Cardiac fibroblast (primary cell): ENCODE data around the gene PNLDC1.
A peak's percentile ranks its signal among the peaks of the same experiment; 100 is the strongest.

Source experiments
- DNase-seq, 2 donors: peaks; one replicate each; pipeline versions ENCODE4 v3.0.0 to v3.0.0-alpha.2; 2010; ENCODE audit warnings: low read depth in 2 of 2
- H3K4me3 ChIP-seq, 2 donors: replicated peaks in 1 of 2; 1 replicate in 1 of 2; 2 replicates in 1 of 2; pipeline ENCODE4 v1.5.1; 2011; ENCODE audit warnings: low read depth in 2 of 2, low read length in 2 of 2, mild to moderate bottlenecking in 2 of 2, moderate library complexity in 1 of 2
- TF ChIP-seq, protein P1 (sequence below): IDR thresholded peaks from one replicate; pipeline ENCODE4 v1.5.1; 2011; ENCODE audit warnings: low read depth, mild to moderate bottlenecking, low read length, inconsistent platforms

PNLDC1 gene

DNA sequence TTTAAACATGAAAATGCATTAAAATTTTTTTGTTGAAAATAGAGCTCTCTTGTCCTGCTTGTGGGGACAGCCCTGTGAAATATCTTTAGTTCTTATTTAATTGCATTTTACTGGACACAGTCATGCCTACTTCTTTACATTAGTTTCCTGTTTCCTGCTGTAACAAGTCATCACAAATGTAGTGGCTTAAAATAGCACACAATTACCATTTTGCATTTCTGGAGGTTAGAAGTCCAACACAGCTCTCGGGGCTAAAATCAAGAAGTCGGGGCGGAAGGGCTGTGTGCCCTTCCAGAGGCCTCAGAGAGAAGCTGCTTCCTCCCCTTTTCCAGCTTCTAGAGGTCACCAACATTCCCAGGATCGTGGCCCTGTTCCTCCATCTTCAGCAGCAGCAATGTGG, 29.4 kb downstream of the PNLDC1 start:
- TF ChIP-seq, protein P1, sequence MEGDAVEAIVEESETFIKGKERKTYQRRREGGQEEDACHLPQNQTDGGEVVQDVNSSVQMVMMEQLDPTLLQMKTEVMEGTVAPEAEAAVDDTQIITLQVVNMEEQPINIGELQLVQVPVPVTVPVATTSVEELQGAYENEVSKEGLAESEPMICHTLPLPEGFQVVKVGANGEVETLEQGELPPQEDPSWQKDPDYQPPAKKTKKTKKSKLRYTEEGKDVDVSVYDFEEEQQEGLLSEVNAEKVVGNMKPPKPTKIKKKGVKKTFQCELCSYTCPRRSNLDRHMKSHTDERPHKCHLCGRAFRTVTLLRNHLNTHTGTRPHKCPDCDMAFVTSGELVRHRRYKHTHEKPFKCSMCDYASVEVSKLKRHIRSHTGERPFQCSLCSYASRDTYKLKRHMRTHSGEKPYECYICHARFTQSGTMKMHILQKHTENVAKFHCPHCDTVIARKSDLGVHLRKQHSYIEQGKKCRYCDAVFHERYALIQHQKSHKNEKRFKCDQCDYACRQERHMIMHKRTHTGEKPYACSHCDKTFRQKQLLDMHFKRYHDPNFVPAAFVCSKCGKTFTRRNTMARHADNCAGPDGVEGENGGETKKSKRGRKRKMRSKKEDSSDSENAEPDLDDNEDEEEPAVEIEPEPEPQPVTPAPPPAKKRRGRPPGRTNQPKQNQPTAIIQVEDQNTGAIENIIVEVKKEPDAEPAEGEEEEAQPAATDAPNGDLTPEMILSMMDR: no peak
- no peak overlapping the region for H3K4me3 ChIP-seq
- DNase-seq: no peak

GRCh38 chr6:159830501-159831372, 30.7 kb downstream of the PNLDC1 start:
- TF ChIP-seq, protein P1: no peak
- no peak overlapping the region for H3K4me3 ChIP-seq
- DNase-seq: no peak

- DNase-seq: no peak
Observed at GRCh38 chr6:159831373-159831679, 31.2 kb downstream of the PNLDC1 start.

GRCh38 chr6:159832946-159833345, 32.9 kb downstream of the PNLDC1 start:
- TF ChIP-seq, protein P1: no peak
- H3K4me3 ChIP-seq: no peak overlapping the region
- DNase-seq: no peak

More at GRCh38 chr6:159831373-159831679, 31.2 kb downstream of the PNLDC1 start:
- H3K4me3 ChIP-seq: no peak overlapping the region
- TF ChIP-seq, protein P1: no peak

- H3K4me3 ChIP-seq: no peak overlapping the region
- peak; percentile 62 to 63 for DNase-seq
- TF ChIP-seq, protein P1: peak; percentile 34
Observed at GRCh38 chr6:159833556-159833955, 33.5 kb downstream of the PNLDC1 start.

- TF ChIP-seq, protein P1: no peak
- no peak for DNase-seq
- no peak overlapping the region for H3K4me3 ChIP-seq
Observed at GRCh38 chr6:159833997-159834603, 34.0 kb downstream of the PNLDC1 start.
